ENCODE measurements around the gene RASL10B.
A peak's percentile ranks its signal among the peaks of the same experiment; 100 is the strongest.
"Not testable (repeated sequence)": the region's sequence is repeated elsewhere in the genome, so short reads cannot be mapped to it uniquely, and the experiment has no call there.

Gene RASL10B

DNA sequence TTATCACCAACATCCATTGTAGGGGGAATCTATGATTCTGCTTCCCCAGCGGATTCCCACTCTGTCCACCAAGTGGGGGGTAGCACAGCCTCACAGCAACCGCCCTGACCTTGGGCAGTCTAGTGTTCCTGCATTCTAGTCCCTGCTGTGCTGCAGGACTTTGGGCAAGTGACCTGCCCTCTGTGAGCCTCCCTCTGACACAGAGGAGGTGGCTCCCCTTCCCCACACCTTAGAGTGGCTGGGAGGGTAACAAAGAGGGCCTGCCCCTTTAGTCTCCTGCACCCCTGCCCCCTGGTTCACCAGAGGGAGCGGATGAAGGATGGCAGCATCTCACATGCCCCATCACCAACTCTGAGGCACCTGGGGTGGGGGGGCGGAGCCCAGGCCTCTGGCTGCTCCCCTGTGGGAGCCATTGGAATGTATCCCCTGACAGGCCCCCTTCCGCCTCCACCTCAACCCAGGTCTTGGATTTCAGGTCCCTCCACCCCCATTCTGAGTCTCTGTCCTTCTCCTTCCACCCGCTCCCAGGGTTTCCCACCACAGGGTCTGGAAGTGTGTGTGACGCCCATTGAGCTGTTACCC is 11.5 kb downstream of the RASL10B start:
- no peak for DNase-seq (ENCODE audit: low read depth, low spot score)

DNA sequence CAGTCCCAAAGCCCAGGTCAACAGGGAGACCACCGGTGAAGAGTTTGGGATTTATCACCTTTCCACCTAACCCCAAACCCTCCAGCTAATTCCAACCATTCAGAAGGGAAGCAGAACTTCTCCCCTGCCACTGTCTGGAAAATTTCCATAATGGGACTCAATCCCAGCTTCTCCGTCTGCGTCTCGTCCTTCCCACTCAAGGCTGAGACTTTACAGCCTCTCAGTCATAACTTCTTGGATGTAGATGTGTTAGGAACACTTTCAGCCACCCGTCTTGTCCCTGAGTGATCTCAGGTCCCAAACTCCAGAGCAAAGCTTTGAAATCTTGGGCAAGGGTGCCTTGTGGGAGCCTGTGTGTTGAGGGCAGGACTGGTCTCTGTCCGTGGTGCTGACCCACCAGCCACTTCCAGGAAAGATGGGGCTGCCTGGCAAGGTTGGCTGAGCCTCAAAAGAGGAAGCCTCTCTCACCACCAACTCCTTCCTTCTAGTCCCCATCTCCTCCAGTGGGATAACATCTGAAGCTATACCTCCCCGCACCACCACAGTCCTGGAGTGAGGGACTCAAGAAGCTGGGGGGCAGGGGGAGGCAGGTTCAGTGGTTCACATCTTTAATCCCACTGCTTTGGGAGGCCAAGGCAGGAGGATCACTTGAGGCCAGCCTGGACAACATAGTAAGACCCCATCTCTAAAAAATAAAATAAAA is 12.3 kb downstream of the RASL10B start:
- no peak for DNase-seq (ENCODE audit: low read depth, low spot score)

DNA sequence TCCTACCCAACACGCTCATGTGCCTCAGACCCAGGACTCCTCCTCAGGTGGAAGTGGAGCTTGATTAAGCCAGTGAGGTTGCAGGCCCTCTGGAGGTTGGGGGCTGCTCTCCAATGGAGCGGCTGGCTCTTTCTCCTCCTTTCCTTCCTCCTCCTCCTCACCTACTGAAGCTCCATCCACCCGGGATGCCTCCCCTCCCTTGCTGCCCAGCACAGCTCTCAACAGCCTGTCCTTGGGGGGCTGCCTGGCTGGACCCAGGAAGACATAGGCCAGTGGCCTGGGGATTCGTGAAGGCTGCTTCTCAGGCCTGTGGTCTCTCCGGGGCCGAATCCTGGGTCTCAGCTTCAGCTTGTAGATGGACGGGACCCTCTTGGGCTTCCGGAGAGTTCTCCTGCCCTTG is 13.4 kb downstream of the RASL10B start:
- DNase-seq (ENCODE audit: low read depth, low spot score): no peak

DNA sequence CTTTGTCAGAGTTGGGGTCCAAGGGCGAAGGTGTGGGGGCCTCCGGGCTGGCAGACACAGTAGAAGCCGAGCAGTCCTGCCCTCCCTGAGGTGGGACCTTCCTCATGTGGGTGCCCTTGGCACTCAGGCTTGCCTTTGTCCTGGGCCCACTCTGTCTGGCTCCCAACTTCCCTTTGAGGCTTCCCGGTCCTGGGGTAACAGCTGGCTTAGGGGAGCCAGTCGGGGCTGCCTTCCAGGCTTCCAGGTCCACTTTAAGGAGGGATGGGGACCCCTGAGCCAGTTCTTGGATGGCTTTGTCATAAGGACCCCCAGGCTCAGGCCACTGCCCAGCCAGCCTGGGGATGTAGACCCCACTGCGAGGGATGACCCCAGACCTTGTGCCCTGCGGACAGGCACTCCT is 13.8 kb downstream of the RASL10B start:
- DNase-seq (ENCODE audit: low read depth, low spot score): no peak

DNA sequence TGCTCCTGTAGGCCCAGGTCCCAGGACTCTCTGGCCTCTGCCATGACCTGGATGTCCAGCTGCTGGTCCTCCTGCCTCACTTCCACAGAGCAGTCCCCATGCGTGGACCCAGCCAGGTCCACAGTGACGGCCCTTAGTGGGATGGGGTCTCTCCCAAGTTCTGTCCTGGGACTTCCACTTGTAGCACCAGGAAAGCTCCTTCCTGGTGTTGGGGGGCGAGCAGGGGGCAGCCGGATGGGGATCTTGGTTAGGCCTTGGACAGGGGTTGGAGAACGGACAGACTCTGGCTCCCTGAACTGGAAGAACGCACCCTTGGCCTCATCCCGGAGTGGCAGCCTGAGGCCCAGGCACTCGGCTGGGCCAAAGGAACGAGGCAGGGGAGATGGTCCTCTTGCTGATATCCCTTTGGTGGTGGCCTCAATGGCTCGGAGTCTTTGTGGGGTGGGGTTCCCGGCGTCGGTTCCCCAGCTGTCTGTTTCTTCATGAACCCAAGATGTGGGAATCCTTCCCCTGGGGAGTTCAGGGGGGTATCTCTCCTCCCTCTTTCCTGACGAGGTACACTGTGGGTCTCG is 14.4 kb downstream of the RASL10B start:
- DNase-seq (ENCODE audit: low read depth, low spot score): no peak

DNA sequence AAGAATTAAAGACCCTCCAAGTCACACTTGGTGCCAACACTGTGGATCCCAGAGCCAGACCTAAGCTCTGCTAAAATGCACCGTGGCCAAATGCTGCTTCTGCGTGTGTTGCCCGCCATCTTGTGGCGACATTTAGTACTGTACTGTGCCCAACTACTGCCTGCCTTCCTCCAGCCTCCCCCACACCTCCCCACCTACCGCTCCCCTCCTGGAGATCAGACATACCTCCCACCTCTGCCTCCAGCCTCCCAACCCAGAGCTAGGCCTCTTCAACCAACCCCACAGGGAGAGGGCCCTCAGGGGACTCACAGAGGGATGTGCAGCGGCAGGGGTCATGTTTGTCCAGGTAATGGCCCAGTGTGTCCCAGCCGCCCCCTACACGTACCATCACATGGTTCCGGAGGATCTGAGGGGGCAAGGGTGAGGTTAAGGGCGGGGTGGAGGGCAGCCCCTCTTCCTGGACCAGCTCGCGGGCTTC is 16.1 kb downstream of the RASL10B start:
- no peak for DNase-seq (ENCODE audit: low read depth, low spot score)

DNA sequence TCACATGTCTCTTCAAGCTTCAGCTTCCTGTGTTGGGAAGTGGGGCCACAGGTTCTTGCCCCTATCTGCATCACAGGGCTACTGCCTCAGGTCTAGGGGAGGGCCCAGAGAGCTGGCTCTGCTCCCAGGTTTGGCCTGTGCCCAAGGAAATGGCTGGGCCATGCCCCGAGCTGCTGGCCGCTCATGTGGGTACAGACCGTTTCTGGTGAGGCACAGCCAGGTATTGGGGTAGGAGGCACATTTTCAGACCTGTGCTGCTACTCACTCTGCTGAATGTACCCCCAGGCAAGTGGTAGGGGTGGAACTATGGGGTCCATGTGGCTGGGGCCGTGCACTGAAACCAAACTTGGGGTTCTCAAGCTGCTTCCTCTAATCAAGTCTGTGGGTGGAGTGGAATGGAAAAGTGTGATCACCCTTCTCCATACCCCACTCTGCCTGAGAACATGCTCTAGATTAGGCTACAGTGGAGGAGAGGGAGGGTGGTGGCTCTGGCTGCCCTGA is 17.0 kb downstream of the RASL10B start:
- DNase-seq (ENCODE audit: low read depth, low spot score): no peak

DNA sequence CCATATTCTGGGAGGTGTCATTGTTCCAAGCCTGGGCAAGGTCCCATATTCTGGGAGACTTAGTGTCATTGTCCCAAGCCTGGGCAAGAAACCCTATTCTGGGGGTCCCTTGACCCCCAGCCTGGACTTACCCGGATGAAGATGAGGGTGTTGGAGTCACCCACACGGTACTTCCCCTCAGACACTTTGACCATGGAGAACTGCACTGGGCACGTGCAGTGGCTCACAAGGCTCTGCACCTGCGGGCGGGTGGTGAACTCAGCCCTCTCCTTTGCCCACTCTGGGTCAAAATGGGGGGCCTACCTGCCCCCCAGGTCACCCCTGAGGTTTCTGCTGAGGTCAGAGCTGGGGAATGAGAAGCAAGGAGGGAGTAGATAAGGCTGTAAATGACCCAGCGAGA is 17.5 kb downstream of the RASL10B start:
- DNase-seq (ENCODE audit: low read depth, low spot score): no peak

DNA sequence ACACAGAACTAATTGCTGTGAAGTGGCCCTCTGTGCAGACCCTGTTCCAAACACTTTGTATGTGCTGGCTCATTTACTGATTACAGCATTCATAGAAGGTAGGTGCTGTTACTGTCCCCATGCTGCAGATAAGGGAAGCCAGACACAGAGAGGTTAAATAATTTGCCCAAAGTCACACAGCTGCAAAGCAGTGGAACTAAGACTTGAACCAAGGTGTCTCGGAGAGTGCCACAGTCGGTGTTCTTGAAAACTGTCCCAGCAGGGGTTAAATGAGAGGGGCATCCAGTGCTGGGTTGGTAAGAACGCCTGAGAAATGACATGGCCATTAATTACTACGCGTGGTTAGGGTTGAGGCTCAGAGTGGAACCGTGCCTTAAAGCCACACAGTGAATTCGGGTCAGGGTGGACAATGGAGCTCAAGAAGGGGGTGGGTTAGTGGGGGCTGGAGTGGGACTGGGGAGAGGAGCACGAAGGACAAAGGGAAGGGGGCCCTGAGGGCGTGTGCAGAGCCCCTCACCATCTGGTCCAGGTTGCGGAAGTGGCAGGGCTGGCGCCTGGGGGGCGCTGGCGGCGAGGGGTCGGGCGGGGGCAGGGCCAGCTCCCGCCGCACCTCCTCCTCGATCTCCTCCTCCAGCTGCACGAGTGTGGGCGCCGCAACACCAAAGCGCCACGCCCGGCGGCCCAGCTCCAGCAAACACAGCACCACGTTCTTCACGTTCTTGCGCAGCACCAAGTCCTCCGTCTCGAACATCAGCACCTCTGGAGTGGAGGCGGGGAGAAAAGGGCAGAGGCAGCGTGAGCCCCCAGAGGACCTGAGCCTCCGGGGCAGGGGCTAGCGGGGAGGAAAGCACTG is 18.3 kb downstream of the RASL10B start:
- DNase-seq (ENCODE audit: low read depth, low spot score): no peak

DNA sequence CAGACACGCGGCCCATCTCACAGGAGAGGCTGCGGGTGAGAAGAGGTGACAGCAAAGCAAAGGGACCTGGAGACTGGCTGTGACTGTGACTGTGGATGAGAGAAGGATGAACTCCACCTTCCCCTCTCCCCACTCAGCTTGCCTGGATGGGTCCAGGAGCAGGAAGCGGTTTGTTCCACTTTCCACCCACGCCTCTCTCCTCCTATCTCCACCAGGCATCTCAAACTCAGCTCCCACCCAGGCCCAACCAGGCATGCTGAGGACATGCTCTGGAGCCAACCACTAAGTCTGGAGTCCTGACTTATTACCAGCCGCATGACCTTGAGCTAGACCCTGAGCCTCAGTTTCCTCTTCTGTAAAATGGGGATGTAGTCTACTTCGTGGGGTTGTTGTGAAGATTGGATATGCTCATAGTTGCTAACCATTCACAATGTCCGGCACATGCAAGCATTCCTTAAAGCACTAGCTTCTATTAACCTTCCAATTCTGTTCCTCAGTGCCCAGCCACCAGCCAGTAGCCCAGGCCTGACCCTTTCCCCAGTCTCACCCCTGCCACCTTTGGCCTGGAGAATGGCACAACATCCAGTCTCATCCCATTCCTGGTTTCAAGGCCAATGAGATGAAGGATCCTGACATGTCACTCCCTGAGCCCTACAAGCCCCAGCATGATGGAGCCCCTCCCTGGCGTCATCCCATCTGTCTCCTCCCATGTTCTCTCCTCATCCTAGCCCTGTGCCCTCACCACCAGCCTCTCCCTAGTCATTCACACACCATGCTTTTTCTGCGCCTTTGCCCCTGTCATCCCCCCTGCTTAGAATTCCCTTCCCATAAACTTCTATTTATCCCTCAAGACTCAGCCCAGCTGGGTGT is 19.3 kb downstream of the RASL10B start:
- DNase-seq (ENCODE audit: low read depth, low spot score): no peak

DNA sequence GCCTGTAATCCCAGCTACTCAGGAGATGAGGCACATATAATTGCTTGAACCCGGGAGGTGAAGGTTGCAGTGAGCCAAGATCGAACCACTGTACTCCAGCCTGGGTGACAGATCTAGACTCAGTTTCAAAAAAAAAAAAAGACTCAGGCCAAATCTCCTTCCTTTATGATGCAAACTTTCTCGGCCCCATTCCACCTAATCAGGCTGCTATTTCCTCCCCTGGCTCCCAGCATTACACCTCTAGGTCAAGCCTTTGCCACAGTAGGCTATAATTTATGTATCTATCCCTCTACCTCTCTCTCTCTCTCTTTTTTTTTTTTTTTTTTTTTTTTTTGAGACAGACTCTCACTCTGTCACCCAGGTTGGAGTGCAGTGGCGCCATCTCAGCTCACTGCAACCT is 20.1 kb downstream of the RASL10B start:
- DNase-seq (ENCODE audit: low read depth, low spot score): not testable (repeated sequence)

DNA sequence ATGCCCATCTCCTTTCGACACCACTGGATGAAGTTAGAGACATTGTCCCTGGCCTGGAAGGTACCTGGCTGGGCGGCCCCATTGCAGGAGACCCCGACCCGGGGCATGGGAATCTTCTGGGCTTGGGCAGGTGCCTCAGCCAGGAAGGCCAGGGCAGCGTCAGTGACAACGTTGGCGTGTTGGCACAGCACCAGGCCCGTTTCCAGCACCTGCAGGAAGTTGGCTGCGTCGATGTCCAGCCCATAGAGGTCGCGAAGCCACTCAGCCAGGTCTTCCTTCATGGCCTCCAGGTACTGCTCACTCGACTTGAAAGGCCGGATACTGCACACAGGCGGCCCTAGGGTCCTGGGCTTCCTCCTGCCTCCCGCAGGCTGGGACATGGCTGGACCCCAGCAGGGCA is 21.0 kb downstream of the RASL10B start:
- no peak for DNase-seq (ENCODE audit: low read depth, low spot score)

DNA sequence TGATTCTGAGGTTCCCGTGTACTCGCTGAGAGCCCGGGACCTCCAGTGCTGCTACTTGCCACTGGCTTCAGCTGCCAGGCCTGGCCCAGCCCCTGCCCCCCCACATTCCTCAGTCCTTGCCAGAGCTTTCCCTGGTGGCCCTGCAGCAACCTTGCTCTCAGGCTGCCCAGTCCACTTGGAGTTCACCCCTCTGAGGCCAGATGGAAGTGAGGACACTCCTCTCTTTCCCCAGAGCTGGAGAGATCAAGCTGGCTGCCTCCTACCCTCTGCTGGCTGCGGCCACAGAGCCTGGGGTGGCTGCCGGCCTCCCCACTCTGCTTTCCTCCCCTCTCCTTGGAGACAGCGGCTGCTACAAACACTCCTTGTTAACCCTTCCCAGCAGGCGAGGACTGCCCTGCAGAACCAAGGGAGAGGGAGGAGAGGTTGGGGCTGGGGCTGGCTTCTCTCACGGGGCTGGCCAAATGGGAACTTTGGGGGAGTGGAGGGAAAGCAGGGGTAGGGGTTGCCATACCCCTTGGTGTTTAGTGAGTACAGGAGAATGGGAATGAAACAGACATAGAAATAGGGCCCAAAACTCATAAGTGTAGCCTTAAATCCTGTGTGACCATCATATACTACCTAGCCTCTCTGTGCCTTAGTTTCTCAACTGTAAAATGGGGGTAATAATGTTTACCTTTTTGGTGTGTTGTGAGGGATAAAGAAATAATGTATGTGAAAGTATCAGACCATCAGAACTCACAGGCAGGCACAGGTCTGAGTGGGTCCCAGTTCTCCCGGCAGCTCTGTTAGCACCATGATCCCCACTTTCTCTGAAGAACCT is 21.7 kb downstream of the RASL10B start, which contains the start of gene GAS2L2:
GAS2L2 (minus strand) TSS at position 295 of the 820 bp plus-strand sequence. CDS start 389 bp downstream, outside the sequence.
- no peak for DNase-seq (ENCODE audit: low read depth, low spot score)

DNA sequence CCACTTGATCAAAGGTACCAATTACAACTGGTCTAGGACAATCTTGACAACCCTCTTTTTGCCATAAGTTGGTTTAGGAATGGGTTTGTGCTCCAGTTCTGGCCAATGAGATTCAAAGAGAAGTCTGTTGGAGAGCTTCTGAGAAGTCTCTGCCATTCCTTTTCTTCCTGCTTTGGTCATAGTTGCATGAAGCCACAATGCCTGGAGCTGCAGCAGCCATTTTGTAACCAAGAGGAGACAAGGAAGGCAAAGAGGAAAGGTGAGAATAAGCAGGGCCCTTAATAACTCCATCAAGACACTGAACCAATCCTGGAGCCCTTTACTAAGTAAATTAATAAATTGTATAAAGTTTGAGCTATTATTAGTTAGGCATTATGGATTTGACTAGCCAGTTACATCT is 25.8 kb downstream of the RASL10B start:
- DNase-seq (ENCODE audit: low read depth, low spot score): no peak

DNA sequence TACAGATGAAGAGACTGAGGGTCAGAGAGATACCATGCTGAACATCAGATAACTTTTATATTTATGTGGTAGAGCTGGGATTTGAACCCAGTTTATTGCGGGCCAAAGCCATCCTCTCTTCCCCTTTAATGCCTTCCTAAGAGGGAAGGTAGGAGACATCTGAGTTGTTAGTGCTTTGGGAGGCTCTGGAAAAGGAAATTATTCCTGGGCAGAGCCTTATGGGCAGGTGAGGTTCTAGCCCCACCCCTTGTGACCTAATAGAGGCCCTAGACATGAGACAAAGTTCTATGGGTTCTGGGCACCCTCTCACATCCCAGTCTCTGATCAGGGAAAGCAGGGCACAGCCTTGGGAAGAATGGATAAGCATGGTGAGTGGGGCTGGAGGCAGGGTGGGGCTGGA is 29.1 kb downstream of the RASL10B start, which contains the start of gene C17orf50:
C17orf50 (plus strand) TSS at position 301 of the 400 bp plus-strand sequence; CDS start at position 356, 55 bp downstream.
- DNase-seq (ENCODE audit: low read depth, low spot score): no peak

DNA sequence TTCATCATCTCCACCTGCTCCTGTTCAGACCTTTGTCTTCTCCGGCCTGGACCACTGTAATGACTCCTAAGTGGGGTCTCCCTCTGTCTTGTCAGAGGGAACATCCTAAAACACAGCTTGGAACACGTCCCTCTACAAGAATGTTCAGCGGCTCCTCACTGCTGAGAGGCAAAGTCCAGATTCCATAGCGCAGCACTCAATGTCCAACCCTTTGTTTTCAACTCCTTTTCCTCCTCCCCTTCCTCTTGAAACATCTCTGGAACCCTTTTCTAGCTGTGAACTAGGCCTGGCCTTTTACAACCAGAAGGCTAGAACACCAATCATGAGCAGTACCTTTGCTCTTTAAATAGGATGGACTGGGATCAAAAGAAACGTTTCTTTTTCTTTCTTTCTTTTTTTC is 30.2 kb downstream of the RASL10B start:
- no peak for DNase-seq (ENCODE audit: low read depth, low spot score)

DNA sequence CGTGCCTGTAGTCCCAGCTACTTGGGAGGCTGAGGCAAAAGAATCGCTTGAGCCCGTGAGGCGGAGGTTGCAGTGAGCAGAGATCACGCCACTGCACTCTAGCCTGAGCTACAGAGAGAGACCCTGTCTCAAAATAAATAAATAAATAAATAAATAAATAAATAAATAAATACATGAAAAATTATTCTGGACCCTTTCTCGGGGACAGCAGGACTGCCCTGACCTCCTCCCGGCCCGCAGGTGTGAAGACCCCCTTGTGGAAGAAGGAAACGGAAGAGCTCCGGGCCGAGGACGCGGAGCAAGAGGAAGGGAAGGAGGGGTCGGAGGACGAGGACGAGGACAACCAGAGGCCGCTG is 32.3 kb downstream of the RASL10B start:
- DNase-seq (ENCODE audit: low read depth, low spot score): no peak

DNA sequence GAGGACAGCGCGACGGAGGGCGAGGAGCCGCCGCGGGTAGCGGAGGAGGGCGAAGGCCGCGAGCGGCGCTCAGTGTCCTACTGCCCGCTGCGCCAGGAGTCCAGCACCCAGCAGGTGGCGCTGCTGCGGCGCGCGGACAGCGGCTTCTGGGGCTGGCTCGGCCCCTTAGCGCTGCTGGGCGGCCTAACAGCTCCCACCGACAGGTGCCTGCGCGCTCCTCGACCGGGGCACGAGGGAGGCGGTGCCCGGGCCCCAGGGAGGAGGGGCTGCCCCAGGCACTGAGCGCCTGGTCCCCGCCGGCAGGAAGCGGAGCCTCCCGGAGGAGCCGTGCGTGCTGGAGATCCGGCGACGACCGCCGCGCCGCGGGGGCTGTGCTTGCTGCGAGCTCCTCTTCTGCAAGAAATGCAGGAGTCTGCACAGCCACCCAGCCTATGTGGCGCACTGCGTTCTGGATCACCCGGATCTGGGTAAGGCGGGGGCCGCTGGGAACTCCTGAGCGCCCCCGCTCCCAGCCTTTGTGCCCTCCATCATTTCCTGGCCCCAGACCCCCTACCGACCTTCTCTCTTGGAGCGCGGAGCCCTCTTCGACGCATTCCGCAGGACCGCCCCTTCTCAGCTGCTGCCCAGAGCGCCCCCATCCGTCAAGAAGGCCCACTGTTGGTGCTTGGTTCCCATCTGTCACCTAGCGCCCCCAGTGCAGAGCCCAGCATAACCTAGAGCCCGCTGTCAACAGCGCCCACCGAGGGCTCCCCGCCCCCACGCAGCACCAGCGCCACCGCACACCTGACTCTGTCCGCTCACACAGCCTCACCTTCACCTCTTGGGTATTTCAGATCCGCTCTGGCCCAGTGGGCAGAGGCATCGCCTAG is 32.9 kb downstream of the RASL10B start:
- DNase-seq (ENCODE audit: low read depth, low spot score): peak; percentile 59

DNA sequence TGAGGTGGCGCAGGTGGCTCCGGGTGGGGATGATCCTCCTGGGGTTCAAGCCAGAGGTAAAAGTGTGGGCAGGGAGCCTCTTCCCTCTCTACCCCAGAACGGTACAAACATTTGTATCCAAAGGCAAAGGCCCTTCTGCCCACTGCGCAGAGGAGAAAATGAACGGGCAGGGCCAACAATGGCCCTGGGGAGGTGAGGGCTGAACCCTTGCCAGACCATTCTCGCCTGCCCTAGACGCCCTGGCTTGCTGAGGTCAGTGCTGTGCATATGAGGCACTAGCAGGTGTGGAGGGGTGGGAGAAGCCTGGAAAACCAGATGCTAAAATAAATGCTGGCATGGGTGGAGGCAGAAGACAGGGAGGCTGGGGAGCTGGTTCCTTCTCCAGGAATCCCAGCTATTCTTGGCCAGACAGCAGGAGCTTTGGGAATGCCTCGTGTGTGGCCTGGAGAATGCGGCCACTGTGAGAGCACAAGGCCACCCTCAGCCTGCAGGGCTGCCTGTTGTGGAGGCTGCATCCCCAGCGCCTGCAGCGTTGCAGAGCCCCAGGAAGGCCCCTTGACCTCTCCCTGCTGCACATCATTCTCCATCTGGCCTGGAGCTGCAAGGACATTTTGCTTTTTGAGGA is 33.8 kb downstream of the RASL10B start:
- no peak for DNase-seq (ENCODE audit: low read depth, low spot score)
